ENCODE results near the gene HNRNPM.
A peak's percentile ranks its signal among the peaks of the same experiment; 100 is the strongest.
"Not testable (repeated sequence)": the region's sequence is repeated elsewhere in the genome, so short reads cannot be mapped to it uniquely, and the experiment has no call there.

The HNRNPM gene, protein sequence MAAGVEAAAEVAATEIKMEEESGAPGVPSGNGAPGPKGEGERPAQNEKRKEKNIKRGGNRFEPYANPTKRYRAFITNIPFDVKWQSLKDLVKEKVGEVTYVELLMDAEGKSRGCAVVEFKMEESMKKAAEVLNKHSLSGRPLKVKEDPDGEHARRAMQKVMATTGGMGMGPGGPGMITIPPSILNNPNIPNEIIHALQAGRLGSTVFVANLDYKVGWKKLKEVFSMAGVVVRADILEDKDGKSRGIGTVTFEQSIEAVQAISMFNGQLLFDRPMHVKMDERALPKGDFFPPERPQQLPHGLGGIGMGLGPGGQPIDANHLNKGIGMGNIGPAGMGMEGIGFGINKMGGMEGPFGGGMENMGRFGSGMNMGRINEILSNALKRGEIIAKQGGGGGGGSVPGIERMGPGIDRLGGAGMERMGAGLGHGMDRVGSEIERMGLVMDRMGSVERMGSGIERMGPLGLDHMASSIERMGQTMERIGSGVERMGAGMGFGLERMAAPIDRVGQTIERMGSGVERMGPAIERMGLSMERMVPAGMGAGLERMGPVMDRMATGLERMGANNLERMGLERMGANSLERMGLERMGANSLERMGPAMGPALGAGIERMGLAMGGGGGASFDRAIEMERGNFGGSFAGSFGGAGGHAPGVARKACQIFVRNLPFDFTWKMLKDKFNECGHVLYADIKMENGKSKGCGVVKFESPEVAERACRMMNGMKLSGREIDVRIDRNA

DNA sequence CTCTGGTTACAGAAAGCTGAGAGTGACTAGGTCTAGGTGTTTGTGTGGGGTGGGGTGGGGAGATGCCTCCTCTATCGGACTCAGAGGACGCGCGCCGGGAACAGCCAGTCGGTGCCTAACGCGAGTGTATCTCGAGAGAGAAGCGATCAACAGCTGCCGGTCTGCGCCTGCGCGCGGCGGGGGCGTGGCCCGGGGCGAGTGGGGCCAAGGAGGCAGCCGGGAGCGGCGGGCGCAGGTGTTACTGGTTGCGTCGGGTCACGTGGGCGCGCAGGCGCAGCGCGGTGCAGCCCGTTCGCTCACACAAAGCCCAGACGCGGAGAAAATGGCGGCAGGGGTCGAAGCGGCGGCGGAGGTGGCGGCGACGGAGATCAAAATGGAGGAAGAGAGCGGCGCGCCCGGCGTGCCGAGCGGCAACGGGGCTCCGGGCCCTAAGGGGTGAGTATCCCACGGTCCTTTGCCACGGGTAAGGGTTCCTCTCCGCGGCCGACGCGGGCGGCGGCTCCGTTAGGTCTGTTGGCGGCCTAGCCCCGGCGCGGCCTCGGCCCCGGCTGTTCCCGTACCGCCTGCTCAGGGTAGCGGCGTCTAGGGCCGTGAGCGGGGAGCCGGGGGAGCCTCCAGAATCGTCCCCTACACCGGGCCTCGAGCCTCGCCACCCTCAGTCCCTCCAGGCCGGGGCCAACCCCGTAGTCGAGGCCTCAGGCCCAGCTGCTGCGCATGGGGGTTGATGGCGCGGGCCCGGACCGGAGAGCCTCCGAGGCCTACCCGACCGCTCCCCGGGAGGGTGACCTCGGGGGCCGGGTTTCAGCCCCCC is at the start of gene HNRNPM:
Gene HNRNPM (plus strand): TSS at position 299 of the 811 bp plus-strand sequence. CDS start 24 bp downstream, at position 323.
- DNase-seq (ENCODE audit: low read depth in 2 of 2) = peak; percentile 100

GRCh38 chr19:8395621-8396082 is 49.1 kb upstream of the HNRNPM start:
- no peak for DNase-seq (ENCODE audit: low read depth in 2 of 2)

DNA sequence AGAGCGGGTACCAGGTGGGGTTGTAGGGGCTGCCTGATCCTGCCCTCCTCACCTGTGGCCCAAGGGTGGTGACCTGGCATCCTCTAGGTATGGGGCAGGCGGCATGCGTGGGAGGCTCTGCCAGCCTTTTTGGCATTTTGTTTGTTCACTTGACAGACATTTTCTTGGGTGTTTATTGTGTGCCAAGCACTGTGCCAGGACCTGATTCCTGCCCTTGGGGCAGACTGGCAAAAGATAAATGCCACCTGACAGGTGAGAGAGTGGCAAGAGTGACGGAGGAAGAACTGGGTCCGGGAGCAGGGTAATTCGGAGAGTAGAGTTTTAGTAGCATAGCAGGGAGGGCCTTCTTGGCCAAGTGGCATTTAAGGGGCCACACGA is 48.6 kb upstream of the HNRNPM start:
- no peak for DNase-seq (ENCODE audit: low read depth in 2 of 2)

DNA sequence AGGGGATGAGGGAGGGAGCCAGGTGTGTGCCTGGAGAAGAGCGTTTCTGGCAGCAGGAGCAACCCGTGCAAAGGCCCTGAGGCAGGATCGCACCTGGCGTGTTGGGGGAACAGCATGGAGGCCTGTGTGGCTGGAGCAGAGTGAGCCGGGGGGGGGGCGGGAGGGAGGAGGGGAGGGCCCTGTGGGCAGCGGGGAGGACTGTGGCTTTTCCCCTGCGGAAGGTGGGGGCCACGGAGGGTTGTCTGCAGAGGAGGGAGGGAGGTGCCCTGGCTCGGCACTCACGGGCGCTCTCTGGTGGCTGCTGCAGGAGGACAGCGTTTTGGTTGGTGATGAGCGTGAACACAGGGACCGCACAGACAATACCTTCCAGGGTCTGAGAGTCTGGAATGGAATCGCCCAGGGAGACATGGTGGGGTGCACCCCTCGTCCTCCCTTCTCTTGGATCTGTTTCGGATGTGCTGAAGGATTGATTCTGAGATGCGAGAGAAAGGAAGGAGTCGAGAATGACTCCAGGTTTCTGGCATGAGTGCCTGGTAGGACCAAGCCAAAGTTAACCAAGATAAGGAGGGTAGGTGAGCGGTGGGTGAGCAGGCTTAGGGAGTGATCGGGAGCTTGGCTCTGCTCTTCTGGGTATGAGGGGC is 48.1 kb upstream of the HNRNPM start:
- peak; percentile 59 to 63 for DNase-seq (ENCODE audit: low read depth in 2 of 2)

DNA sequence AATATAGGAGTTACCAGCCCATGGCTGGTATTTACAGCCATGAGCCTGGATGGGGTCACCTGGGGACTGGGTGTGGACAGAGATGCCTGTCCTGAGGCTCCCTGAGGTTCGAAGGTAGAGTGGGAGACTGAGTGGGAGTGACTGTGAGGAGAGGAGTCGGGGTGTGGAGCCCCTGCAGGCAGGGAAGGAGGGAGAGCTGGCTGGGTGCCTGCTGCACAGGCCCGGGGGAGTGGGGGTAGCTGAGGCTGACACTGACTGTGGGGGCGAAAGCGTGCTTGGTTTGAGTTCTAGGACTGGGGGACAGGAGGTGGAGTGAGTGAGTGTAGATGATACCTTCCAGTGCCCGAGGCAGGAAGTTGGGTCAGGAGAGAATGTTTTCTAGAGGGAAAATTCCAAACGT is 47.5 kb upstream of the HNRNPM start:
- no peak for DNase-seq (ENCODE audit: low read depth in 2 of 2)

GRCh38 chr19:8397746-8398310 is 46.9 kb upstream of the HNRNPM start:
- DNase-seq (ENCODE audit: low read depth in 2 of 2) = no peak

- no peak for DNase-seq (ENCODE audit: low read depth in 2 of 2)
Observed at GRCh38 chr19:8398311-8398771, 46.4 kb upstream of the HNRNPM start.

DNA sequence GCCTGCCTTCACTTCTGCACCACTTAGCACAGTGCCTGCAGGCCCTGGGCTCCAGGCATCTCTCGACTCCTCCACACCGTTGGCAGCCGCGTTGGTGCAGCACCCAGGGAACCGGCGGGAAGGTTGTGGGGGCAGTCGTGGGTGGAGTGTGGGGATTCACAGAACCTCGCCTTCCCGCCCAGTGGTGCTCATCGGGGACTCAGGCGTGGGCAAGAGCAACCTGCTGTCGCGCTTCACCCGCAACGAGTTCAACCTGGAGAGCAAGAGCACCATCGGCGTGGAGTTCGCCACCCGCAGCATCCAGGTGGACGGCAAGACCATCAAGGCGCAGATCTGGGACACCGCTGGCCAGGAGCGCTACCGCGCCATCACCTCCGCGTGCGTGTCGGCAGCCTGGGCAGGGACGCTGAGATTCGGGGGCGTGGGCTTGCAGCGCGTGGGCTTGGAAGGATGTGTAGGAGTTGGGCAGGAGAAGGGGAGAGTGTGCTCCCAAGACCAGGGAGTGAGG is 45.0 kb upstream of the HNRNPM start:
- DNase-seq (ENCODE audit: low read depth in 2 of 2) = no peak

DNA sequence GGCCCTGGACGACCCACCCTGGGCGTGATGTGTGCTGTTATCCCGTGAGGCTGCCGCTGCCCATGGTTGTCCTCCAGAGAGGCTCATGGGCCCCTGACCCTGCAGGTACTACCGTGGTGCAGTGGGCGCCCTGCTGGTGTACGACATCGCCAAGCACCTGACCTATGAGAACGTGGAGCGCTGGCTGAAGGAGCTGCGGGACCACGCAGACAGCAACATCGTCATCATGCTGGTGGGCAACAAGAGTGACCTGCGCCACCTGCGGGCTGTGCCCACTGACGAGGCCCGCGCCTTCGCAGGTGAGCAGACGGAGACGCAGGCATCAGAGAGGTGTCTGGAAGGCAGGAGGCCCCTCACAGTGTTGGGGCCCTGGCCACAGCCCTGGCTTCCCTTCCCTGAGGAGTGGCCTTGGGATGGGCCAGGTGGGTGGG is 42.8 kb upstream of the HNRNPM start:
- no peak for DNase-seq (ENCODE audit: low read depth in 2 of 2)

DNA sequence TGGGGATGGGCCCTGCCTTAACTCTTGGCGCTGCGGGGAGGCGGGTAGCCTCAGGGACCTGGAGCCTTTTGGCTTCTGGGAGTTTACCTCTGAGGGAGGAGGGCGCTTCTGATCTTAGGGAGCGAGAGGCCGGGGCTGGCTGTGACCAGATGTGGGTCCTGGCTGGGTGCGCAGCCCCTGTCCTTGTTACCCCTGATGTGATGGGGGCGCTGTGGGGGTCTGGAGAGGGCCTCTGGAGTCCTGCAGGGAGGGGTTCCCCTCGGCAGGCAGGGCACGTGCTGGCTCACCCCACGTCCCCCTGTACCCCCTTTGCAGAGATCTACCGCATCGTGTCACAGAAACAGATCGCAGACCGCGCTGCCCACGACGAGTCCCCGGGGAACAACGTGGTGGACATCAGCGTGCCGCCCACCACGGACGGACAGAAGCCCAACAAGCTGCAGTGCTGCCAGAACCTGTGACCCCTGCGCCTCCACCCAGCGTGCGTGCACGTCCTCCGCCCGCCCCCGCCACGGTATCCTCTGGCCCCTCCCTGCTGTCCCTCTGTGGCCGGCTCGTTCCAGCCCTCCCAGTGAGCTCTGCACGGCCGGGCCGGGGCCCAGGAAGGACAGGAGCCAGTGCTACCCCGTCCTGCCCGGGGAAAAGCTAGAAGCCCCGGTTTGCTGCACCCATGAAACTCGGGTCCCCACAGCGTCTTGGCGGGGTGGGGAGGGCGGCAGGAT is 41.5 kb upstream of the HNRNPM start:
- no peak for DNase-seq (ENCODE audit: low read depth in 2 of 2)

DNA sequence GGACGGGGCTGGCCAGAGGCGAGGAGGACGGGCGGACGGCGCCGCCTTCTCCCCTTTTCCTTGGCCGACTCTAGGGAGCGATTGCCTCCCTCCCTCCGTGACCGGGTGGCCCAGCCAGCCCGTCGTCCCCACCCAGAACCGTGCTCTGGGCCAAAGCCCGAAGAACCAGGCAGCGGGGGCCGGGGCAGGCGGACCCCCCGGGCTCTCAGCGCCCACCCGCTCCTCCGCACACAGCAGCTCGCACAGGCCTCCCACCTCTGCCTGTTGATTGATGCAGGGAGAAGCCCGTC is 41.0 kb upstream of the HNRNPM start:
- no peak for DNase-seq (ENCODE audit: low read depth in 2 of 2)

DNA sequence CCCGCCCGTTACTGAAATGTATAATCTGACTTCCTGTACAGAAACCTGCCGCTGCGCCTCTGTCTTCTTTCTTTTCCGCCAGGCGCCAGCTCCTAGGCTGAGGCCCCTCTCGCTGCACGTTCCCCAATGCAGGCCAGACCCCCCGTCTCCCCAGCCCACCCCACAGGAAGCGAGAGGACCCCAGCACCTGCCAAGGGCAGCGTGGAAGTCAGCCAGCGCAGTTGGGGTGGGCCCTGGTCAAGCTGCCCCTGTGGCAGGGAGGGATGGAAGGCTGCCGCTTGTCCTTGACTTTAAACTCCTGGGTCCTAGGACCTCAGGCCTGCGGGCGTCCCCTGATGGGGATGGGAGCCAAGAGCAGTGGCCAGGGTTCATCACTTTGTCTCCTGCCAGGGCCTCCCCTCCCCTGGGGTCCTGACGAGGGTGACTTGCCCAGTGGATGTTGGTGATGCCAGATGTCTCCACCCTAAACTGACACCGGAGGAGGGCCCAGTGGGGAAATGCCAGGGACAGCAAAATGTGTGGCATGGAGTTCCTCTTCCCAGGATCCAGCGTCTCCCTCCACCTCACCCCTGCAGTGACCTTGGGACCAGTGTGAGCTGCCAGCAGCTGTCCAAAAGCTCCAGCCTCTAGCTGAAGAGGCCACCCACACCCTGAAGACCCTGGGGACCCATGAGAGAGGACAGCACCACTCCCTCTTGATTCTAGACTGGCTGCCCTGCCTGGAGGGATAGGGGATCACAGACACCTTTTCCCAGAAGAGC is 40.2 kb upstream of the HNRNPM start:
- no peak for DNase-seq (ENCODE audit: low read depth in 2 of 2)

GRCh38 chr19:8410718-8411117 is 34.1 kb upstream of the HNRNPM start:
- not testable (repeated sequence) for DNase-seq (ENCODE audit: low read depth in 2 of 2)

- DNase-seq (ENCODE audit: low read depth in 2 of 2) = peak; percentile 92 to 94
Observed at GRCh38 chr19:8412783-8413628, 31.8 kb upstream of the HNRNPM start, which contains the start of gene MARCHF2. Gene MARCHF2 (plus strand): TSS chr19:8413305. CDS start chr19:8421841, 8,536 bp downstream.

DNA sequence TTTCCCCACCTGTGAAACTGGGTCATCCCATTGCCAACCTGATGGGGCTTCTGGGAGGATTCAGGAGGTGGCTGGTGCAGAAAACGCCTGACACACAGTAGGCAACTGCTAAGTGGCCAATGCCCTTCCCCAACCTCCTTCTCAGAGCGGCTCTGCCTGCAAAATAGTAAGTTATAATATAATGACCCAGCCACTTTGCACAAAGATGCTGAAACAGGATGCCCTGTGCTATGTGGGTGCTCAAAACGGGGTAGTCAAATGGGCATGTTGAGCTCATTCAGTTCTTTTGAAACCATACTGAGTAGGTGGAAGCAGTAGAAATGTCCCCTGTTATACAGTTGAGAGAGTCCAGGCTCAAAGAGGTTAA is 31.2 kb upstream of the HNRNPM start:
- no peak for DNase-seq (ENCODE audit: low read depth in 2 of 2)

GRCh38 chr19:8416796-8417195 is 28.0 kb upstream of the HNRNPM start:
- DNase-seq (ENCODE audit: low read depth in 2 of 2) = no peak

DNA sequence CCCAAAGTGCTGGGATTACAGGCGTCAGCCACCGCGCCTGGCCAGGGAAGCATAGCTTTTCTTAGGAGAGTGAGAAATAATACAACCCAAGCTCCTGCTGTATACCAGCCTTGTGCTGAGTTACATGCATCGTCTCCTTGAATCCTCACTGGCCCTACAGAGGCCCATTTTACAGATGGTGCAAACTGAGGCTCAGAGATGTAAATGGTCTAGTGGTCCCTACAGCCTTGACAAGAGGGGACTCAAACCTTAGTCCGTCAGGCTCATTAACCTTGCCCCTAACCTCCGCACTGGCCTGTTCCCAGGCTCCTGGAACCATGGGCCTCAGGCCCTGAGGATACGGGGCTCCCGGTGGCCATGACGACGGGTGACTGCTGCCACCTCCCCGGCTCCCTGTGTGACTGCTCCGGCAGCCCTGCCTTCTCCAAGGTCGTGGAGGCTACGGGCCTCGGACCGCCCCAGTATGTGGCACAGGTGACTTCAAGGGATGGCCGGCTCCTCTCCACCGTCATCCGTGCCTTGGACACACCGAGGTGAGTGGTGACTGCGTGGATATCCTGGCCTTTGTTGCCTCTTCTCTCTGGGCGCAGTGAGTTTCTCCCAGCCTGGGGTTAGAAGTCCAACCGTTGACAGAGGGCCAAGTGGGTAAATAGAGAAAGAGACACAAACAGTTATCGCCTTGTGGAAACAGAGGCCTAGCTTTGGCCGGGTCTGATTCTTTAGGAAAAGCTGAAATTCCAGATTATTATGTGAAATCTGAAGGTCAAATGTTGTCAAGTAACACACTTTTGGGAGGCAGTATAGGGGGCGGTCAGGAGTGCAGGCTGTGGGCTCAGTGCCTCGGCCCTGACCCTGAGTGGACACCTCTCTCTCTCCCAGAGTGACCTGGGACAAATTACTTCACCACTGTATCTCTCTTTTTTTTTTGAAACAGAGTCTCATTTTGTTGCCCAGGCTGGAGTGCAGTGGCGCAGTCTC is 23.0 kb upstream of the HNRNPM start:
- no peak for DNase-seq (ENCODE audit: low read depth in 2 of 2)

DNA sequence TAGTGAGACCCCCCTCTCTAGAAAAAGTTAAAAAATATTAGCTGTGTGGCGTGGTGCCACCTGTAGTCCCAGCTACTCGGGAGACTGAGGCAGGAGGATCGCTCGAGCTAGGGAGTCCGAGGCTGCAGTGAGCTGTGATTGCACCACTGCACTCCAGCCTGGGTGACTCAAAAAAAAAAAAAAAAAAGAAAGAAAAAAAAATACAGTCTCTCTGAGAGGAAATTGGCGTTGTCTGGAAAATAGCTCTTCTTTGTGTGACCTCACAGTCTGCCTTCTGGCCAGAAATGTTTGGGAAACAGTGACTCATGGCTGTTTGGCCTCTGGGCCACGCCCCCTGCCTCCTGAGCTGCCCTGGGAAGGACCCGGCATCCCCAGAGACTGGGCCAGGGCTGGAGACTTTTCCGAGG is 21.0 kb upstream of the HNRNPM start:
- no peak for DNase-seq (ENCODE audit: low read depth in 2 of 2)

All from stimulated activated CD4-positive, alpha-beta T cell treated with anti-CD3 and anti-CD28 coated beads, Interleukin-1b, Interleukin-23, amount 100 ng/mL, for 4 hours (primary cell).